Measurements from ENCODE around the gene SLC6A11.

The SLC6A11 gene

GRCh38 chr3:10933805-10934481 lies 117.9 kb downstream of the SLC6A11 start:
- no peak for DNase-seq

GRCh38 chr3:10935028-10935427 lies 119.0 kb downstream of the SLC6A11 start:
- no peak for DNase-seq

GRCh38 chr3:10935846-10936631 lies 120.0 kb downstream of the SLC6A11 start:
- DNase-seq: no peak

- DNase-seq: no peak
Observed at GRCh38 chr3:10936686-10937085, 120.7 kb downstream of the SLC6A11 start.

GRCh38 chr3:10937141-10937825 lies 121.3 kb downstream of the SLC6A11 start:
- DNase-seq: no peak

GRCh38 chr3:10939556-10939955 lies 123.5 kb downstream of the SLC6A11 start:
- DNase-seq: no peak

- DNase-seq: no peak
Observed at GRCh38 chr3:10940106-10940505, 124.1 kb downstream of the SLC6A11 start.

GRCh38 chr3:10941972-10942371 lies 125.9 kb downstream of the SLC6A11 start:
- DNase-seq: peak; percentile 38 to 46

- no peak for DNase-seq
Observed at GRCh38 chr3:10942690-10943205, 126.7 kb downstream of the SLC6A11 start.

GRCh38 chr3:10944866-10945265 lies 128.8 kb downstream of the SLC6A11 start:
- no peak for DNase-seq

GRCh38 chr3:10945683-10946287 lies 129.8 kb downstream of the SLC6A11 start:
- peak; percentile 60 to 66 for DNase-seq

GRCh38 chr3:10946526-10946925 lies 130.5 kb downstream of the SLC6A11 start:
- DNase-seq: no peak

GRCh38 chr3:10948326-10948725 lies 132.3 kb downstream of the SLC6A11 start:
- no peak for DNase-seq

GRCh38 chr3:10949197-10949596 lies 133.2 kb downstream of the SLC6A11 start:
- DNase-seq: no peak

GRCh38 chr3:10950476-10951294 lies 134.7 kb downstream of the SLC6A11 start:
- DNase-seq: peak; percentile 3 to 6

- DNase-seq: no peak
Observed at GRCh38 chr3:10951295-10951926, 135.4 kb downstream of the SLC6A11 start.

- no peak for DNase-seq
Observed at GRCh38 chr3:10952525-10952924, 136.5 kb downstream of the SLC6A11 start.

GRCh38 chr3:10954740-10955139 lies 138.7 kb downstream of the SLC6A11 start:
- DNase-seq: no peak

- no peak for DNase-seq
Observed at GRCh38 chr3:10955711-10956453, 139.9 kb downstream of the SLC6A11 start.

- no peak for DNase-seq
Observed at GRCh38 chr3:10956531-10956930, 140.5 kb downstream of the SLC6A11 start.

GRCh38 chr3:10956986-10957385 lies 141.0 kb downstream of the SLC6A11 start:
- DNase-seq: no peak
